ENCODE data around the gene STARD13. TPM values are rescaled to one million over a fixed set of nuclear protein-coding genes. Genes with fewer than 3 reads are reported as not detected.

STARD13 gene
- total RNA-seq, 1 experiment from 2014 or later, result 2.1 TPM

GRCh38 chr13:33296793-33297425, 11.4 kb upstream of the STARD13 start:
- 0 out of 4 replicates have a peak, but pooled peaks cover 0 to 5% of the 10 kb centered on the region in 2 experiments for H3K4me1 Mint-ChIP-seq
- no peak overlapping the region for H3K23ac ChIP-seq (ENCODE audit: insufficient read length, low read depth, low read length)
- H2AFZ ChIP-seq (ENCODE audit: low read length), result no peak overlapping the region
- H2AK5ac ChIP-seq (ENCODE audit: insufficient read length, low read length), result no peak overlapping the region
- H3K79me1 ChIP-seq (ENCODE audit: insufficient read depth, low read depth, low read length, poor library complexity, severe bottlenecking), result no peaks in the 10 kb centered on the region
- no peak overlapping the region for H4K8ac ChIP-seq (replicated peaks; ENCODE audit: insufficient read length, low read depth, low read length)
- DNase-seq, result no peak
- H3K4me2 ChIP-seq (ENCODE audit: insufficient read depth, insufficient read length, low read length), result no peak overlapping the region
- no peak overlapping the region for H3T11ph ChIP-seq (ENCODE audit: low read length)
- no peaks in the 10 kb centered on the region for H3K9me3 ChIP-seq (ENCODE audit: control insufficient read depth, low read depth, low read length)
- H3K27me3 ChIP-seq (ENCODE audit: insufficient read depth, low read length), result no peaks in the 10 kb centered on the region
- H3K4me3 Mint-ChIP-seq, result no peak overlapping the region
- no peak overlapping the region for H3K27ac Mint-ChIP-seq
- no peak overlapping the region for H2BK5ac ChIP-seq (ENCODE audit: insufficient read length, low read length)
- no peak overlapping the region for H3K9ac ChIP-seq (ENCODE audit: extremely low read depth, insufficient read length, low read length)
- no peak overlapping the region for H2BK20ac ChIP-seq (ENCODE audit: low read depth, low read length, poor library complexity, severe bottlenecking)
- no peaks in the 10 kb centered on the region for H3K23me2 ChIP-seq (ENCODE audit: insufficient read length, low read depth, low read length, poor library complexity, severe bottlenecking)
- no peak overlapping the region for H3K4ac ChIP-seq (ENCODE audit: low read depth, low read length)
- H3K18ac ChIP-seq (ENCODE audit: insufficient read length, low read depth, low read length), result no peak overlapping the region
- H4K20me1 ChIP-seq (ENCODE audit: control insufficient read depth, insufficient read depth, insufficient read length), result no peaks in the 10 kb centered on the region
- no peak overlapping the region for H2BK15ac ChIP-seq (ENCODE audit: low read depth, low read length)
- H3K4me1 ChIP-seq (ENCODE audit: insufficient read depth, low read length), result no peaks in the 10 kb centered on the region; the same call in 1 of the 2 replicates
- H3K56ac ChIP-seq (ENCODE audit: insufficient read length, low read depth, low read length), result no peak overlapping the region
- WGBS (ENCODE audit: extremely low coverage, insufficient read length, low lambda C conversion rate), result no CpG with 5 or more reads among the region's 7 CpGs
- H3K27me3 Mint-ChIP-seq (ENCODE audit: low read depth), result no peaks in the 10 kb centered on the region
- H3K27ac ChIP-seq (ENCODE audit: insufficient read length, low read depth, low read length), result no peak overlapping the region
- H4K5ac ChIP-seq (ENCODE audit: insufficient read length, low read depth, low read length), result no peak overlapping the region
- no peak overlapping the region for H2BK120ac ChIP-seq (ENCODE audit: low read depth, low read length, poor library complexity, severe bottlenecking)
- no peak overlapping the region for H2BK12ac ChIP-seq (ENCODE audit: insufficient read length, low read depth, low read length)
- no peaks in the 10 kb centered on the region for H3K79me2 ChIP-seq (ENCODE audit: insufficient read depth, low read length)
- no peaks in the 10 kb centered on the region; a peak in 1 of 7 replicates for H3K36me3 Mint-ChIP-seq (ENCODE audit: insufficient read depth in 1 of 3, low read depth in 3 of 3)
- TF ChIP-seq CTCF (conservative IDR thresholded peaks at IDR 0.05), result no peak
- H3K9me3 Mint-ChIP-seq, result no peaks in the 10 kb centered on the region
- H3K14ac ChIP-seq (ENCODE audit: insufficient read depth, low read length), result no peak overlapping the region
- H4K91ac ChIP-seq (ENCODE audit: insufficient read length, low read depth, low read length), result no peak overlapping the region

Measured in H9 (cell line).